ENCODE measurements around the gene TRPM5.

- TF ChIP-seq REST (IDR thresholded peaks at IDR 0.05; ENCODE audit: insufficient replicate concordance, low read depth) (no peak), CTCF (IDR thresholded peaks at IDR 0.05; ENCODE audit: insufficient read depth, low read length) (no peak), GABPA (IDR thresholded peaks at IDR 0.05; ENCODE audit: low read depth) (no peak)
These were observed 22.3 kb downstream of the TRPM5 start for GRCh38 chr11:2421996-2422395.

Measured in HL-60 (cell line).